NCI-H146 treated with DMSO at 0.1 percent for 48 hours (cell line): Measurements from ENCODE around the gene GVQW3.
"Not testable (repeated sequence)": the region's sequence is repeated elsewhere in the genome, so short reads cannot be mapped to it uniquely, and the experiment has no call there.

Experiments
- DNase-seq: peaks from one replicate; lab custom pipeline; 2025; ENCODE audit not compliant: unreplicated experiment; lab: John Stamatoyannopoulos, UW

The GVQW3 gene

GRCh38 chr11:76385903-76386302 is 4.8 kb downstream of the GVQW3 start:
- no peak for DNase-seq

GRCh38 chr11:76388408-76388807 is 7.3 kb downstream of the GVQW3 start:
- DNase-seq: no peak

GRCh38 chr11:76391021-76391420 is 9.9 kb downstream of the GVQW3 start:
- peak; percentile 52 for DNase-seq

- DNase-seq: no peak
These were observed 10.8 kb downstream of the GVQW3 start for GRCh38 chr11:76391811-76392475.

GRCh38 chr11:76392870-76393269 is 11.7 kb downstream of the GVQW3 start:
- DNase-seq: no peak

- no peak for DNase-seq
These were observed 13.3 kb downstream of the GVQW3 start for GRCh38 chr11:76394411-76394810.

GRCh38 chr11:76395296-76395695 is 14.2 kb downstream of the GVQW3 start:
- no peak for DNase-seq

GRCh38 chr11:76397383-76397782 is 16.3 kb downstream of the GVQW3 start:
- DNase-seq: no peak

GRCh38 chr11:76400967-76401366 is 19.8 kb downstream of the GVQW3 start:
- no peak for DNase-seq

GRCh38 chr11:76401484-76401883 is 20.4 kb downstream of the GVQW3 start:
- DNase-seq: not testable (repeated sequence)

- DNase-seq: no peak
These were observed 25.2 kb downstream of the GVQW3 start for GRCh38 chr11:76406359-76406758.

GRCh38 chr11:76408171-76408965 is 27.2 kb downstream of the GVQW3 start:
- no peak for DNase-seq

GRCh38 chr11:76410851-76411357 is 29.8 kb downstream of the GVQW3 start:
- DNase-seq: no peak

- DNase-seq: no peak
These were observed 34.0 kb downstream of the GVQW3 start for GRCh38 chr11:76415073-76415472.

- DNase-seq: no peak
These were observed 38.8 kb downstream of the GVQW3 start for GRCh38 chr11:76419896-76420295.

- no peak for DNase-seq
These were observed 43.3 kb downstream of the GVQW3 start for GRCh38 chr11:76424379-76424778.

- DNase-seq: no peak
These were observed 43.8 kb downstream of the GVQW3 start for GRCh38 chr11:76424891-76425290.

- no peak for DNase-seq
These were observed 45.5 kb downstream of the GVQW3 start for GRCh38 chr11:76426660-76427059.

GRCh38 chr11:76436020-76436419 is 54.9 kb downstream of the GVQW3 start:
- no peak for DNase-seq

- no peak for DNase-seq
These were observed 62.3 kb downstream of the GVQW3 start for GRCh38 chr11:76443268-76443980.

- DNase-seq: no peak
These were observed 62.9 kb downstream of the GVQW3 start for GRCh38 chr11:76444065-76444383.
